22Rv1 (cell line): ENCODE results near the gene UBE2U.

Experiments used
- ZFX ChIP-seq: fragments of 450-650 bp; IDR thresholded peaks from 2 replicates; pipeline ENCODE4 v1.6.1; 2017; ENCODE audit warnings: antibody characterized with exemption, borderline replicate concordance
- TF ChIP-seq, protein P1 (sequence below): fragments of 450-650 bp; IDR thresholded peaks from 2 replicates; pipeline ENCODE4 v1.5.1; 2017; ENCODE audit warnings: mild to moderate bottlenecking

DNA sequence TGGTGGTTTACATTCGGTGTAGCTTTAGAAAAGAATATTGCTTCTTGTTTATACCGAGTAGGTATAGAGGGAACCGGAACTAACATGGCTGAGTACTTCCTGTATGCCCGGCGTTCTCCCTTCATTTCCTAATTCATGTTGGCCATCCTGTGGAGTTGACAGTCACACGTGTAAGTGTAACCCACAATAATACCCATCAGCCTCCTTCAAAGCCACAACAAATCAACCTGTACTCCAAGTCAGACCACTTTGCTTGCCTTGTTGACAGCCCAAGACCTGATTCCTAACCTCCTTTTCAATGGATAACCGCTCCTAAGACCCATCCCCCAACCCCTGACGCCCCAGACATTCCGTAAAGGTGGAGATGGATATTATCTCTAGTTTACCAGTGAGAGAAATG, 42.1 kb downstream of the UBE2U start:
- TF ChIP-seq, protein P1, sequence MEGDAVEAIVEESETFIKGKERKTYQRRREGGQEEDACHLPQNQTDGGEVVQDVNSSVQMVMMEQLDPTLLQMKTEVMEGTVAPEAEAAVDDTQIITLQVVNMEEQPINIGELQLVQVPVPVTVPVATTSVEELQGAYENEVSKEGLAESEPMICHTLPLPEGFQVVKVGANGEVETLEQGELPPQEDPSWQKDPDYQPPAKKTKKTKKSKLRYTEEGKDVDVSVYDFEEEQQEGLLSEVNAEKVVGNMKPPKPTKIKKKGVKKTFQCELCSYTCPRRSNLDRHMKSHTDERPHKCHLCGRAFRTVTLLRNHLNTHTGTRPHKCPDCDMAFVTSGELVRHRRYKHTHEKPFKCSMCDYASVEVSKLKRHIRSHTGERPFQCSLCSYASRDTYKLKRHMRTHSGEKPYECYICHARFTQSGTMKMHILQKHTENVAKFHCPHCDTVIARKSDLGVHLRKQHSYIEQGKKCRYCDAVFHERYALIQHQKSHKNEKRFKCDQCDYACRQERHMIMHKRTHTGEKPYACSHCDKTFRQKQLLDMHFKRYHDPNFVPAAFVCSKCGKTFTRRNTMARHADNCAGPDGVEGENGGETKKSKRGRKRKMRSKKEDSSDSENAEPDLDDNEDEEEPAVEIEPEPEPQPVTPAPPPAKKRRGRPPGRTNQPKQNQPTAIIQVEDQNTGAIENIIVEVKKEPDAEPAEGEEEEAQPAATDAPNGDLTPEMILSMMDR: no peak
- TF ChIP-seq ZFX: no peak
